HCT116 (cell line): Measurements from ENCODE around the gene CFD. TPM values are rescaled to one million over a fixed set of nuclear protein-coding genes. Genes with fewer than 3 reads are reported as not detected.

Source experiments
- ATAC-seq: fragments of 200-7000 bp; cut with Tn5 transposase; 2 replicates; pipeline ENCODE4 v1.9.1; 2020; ENCODE audit warnings: mild to moderate bottlenecking, moderate library complexity
- BruUV-seq: library from RNA; stranded (reverse); fragments of 400-500 nt; replicated peaks from 2 replicates; lab custom pipeline; 2021; lab: Mats Ljungman, UMichigan
- CTCF ChIA-PET: fragments of 300-600 bp; sonication (Branson Sonifier 250); formaldehyde crosslinking; loops from one replicate; lab custom pipeline; 2021; ENCODE audit warnings: antibody characterized with exemption; lab: Charles Lee
- POLR2A ChIA-PET: fragments of 300-600, 350-600 bp; sonication (Branson Sonifier 250); formaldehyde crosslinking; loops from one replicate; lab custom pipeline; 2021; ENCODE audit warnings: antibody characterized with exemption; lab: Charles Lee
- RAD21 ChIA-PET, 2 experiments: fragments of 300-600 bp; sonication (Branson Sonifier 250); formaldehyde crosslinking; loops; one replicate each; lab custom pipeline; 2023; ENCODE audit warnings: low total read pairs in 2 of 2; ENCODE audit not compliant: uncharacterized antibody in 2 of 2, unreplicated experiment in 2 of 2, low non-redundant PET in 1 of 2; lab: Charles Lee
- DNase-seq: peaks from one replicate; pipeline ENCODE4 v3.0.0-alpha.2; 2010; ENCODE audit warnings: low read depth, low spot score
- H2AFZ ChIP-seq: fragments of 200-600 bp; shearing (Covaris generic), sonication (generic); 2 replicates; pipeline ENCODE4 v1.6.1; 2017; ENCODE audit warnings: low read depth, mixed run types, mixed read lengths, antibody characterized with exemption, low read length; ENCODE audit not compliant: poor library complexity, severe bottlenecking
- H3K27ac ChIP-seq: 2 replicates; pipeline ENCODE4 v1.5.1; 2012; ENCODE audit warnings: low read depth, low read length
- H3K27me3 ChIP-seq: fragments of 200-600 bp; sonication (generic); 2 replicates; pipeline ENCODE4 v1.6.1; 2016; ENCODE audit warnings: mixed run types, low read length, mixed read lengths; ENCODE audit not compliant: insufficient read depth
- H3K36me3 ChIP-seq, 2 experiments: fragments of 200-500 bp in 1 of 2; fragments of 200-600 bp in 1 of 2; sonication (Bioruptor generic) in 1 of 2; sonication (generic) in 1 of 2; 2 replicates each; pipeline versions ENCODE4 v1.5.1 to v1.6.1; 2014 to 2016; ENCODE audit warnings: low read length in 2 of 2, inconsistent platforms in 1 of 2, mixed read lengths in 1 of 2, mixed run types in 1 of 2; ENCODE audit not compliant: insufficient read depth in 2 of 2, control insufficient read depth in 1 of 2
- H3K4me1 ChIP-seq, 2 experiments: fragments of 200-600 bp in 1 of 2; sonication (generic) in 1 of 2; 2 replicates each; pipeline versions ENCODE4 v1.5.1 to v1.6.1; 2012 to 2017; ENCODE audit warnings: low read length in 2 of 2, inconsistent platforms in 1 of 2, mild to moderate bottlenecking in 1 of 2, mixed read lengths in 1 of 2, mixed run types in 1 of 2, moderate library complexity in 1 of 2; ENCODE audit not compliant: insufficient read depth in 2 of 2, control insufficient read depth in 1 of 2
- H3K4me2 ChIP-seq: fragments of 200-600 bp; sonication (generic); 2 replicates; pipeline ENCODE4 v1.6.1; 2017; ENCODE audit warnings: mixed run types, low read length, mixed read lengths
- H3K4me3 ChIP-seq, 2 experiments: fragments of 200-600 bp in 1 of 2; sonication (generic) in 1 of 2; replicated peaks in 1 of 2; 2 replicates each; pipeline ENCODE4 v1.5.1; 2011 to 2016; ENCODE audit warnings: low read length in 2 of 2, control low read depth in 1 of 2, low read depth in 1 of 2, mild to moderate bottlenecking in 1 of 2, mixed read lengths in 1 of 2, mixed run types in 1 of 2
- H3K79me2 ChIP-seq: fragments of 200-600 bp; sonication (generic); 2 replicates; pipeline ENCODE4 v1.6.1; 2017; ENCODE audit warnings: mild to moderate bottlenecking, mixed run types, low read length, moderate library complexity, mixed read lengths; ENCODE audit not compliant: insufficient read depth
- H3K9ac ChIP-seq: fragments of 200-600 bp; sonication (generic); 2 replicates; pipeline ENCODE4 v1.6.1; 2016; ENCODE audit warnings: low read length, mixed read lengths
- H3K9me2 ChIP-seq: fragments of 200-600 bp; sonication (generic), shearing (Covaris generic); 2 replicates; pipeline ENCODE4 v1.6.1; 2017; ENCODE audit warnings: mixed run types, mild to moderate bottlenecking, moderate library complexity; ENCODE audit not compliant: insufficient read depth
- H3K9me3 ChIP-seq, 2 experiments: fragments of 200-500 bp in 1 of 2; fragments of 200-600 bp in 1 of 2; sonication (Bioruptor generic) in 1 of 2; sonication (generic) in 1 of 2; 2 replicates each; pipeline ENCODE4 v1.6.1; 2014 to 2017; ENCODE audit warnings: low read length in 2 of 2, mixed read lengths in 2 of 2, inconsistent platforms in 1 of 2, low read depth in 1 of 2, mild to moderate bottlenecking in 1 of 2, mixed run types in 1 of 2, moderate library complexity in 1 of 2; ENCODE audit not compliant: control insufficient read depth in 1 of 2, insufficient read depth in 1 of 2
- H4K20me1 ChIP-seq: fragments of 200-600 bp; sonication (generic), shearing (Covaris generic); 2 replicates; pipeline ENCODE4 v1.6.1; 2017; ENCODE audit warnings: mixed run types, mild to moderate bottlenecking, moderate library complexity; ENCODE audit not compliant: insufficient read depth
- CBX3 ChIP-seq: IDR thresholded peaks from 2 replicates; pipeline ENCODE4 v1.6.1; 2012; ENCODE audit warnings: low read depth
- ELF1 ChIP-seq: IDR thresholded peaks from 2 replicates; pipeline ENCODE4 v1.6.1; 2012; ENCODE audit warnings: low read depth, borderline replicate concordance
- FOSL1 ChIP-seq: IDR thresholded peaks from 2 replicates; pipeline ENCODE4 v1.6.1; 2012; ENCODE audit warnings: low read depth
- POLR2AphosphoS5 ChIP-seq: IDR thresholded peaks from 2 replicates; pipeline ENCODE4 v1.6.1; 2011; ENCODE audit warnings: mild to moderate bottlenecking, low read depth, low read length, moderate library complexity
- RAD21 ChIP-seq: IDR thresholded peaks from 2 replicates; pipeline ENCODE4 v1.6.1; 2012; ENCODE audit warnings: low read depth, mild to moderate bottlenecking
- SIN3A ChIP-seq: IDR thresholded peaks from 2 replicates; pipeline ENCODE4 v1.6.1; 2012; ENCODE audit warnings: low read depth
- ZFX ChIP-seq: fragments of 450-650 bp; IDR thresholded peaks from 2 replicates; pipeline ENCODE4 v1.6.1; 2017
- ZNF274 ChIP-seq: fragments of 200-500 bp; sonication (Bioruptor generic); IDR thresholded peaks from 2 replicates; pipeline ENCODE4 v1.6.1; 2014; ENCODE audit warnings: mild to moderate bottlenecking, low read depth, low read length, inconsistent platforms
- intact Hi-C: fragments of 100-400 bp; cut with micrococcal nuclease; formaldehyde crosslinking; loops from 2 replicates; pipeline ENCODE4 v1.10.0; 2022
- total RNA-seq: library from RNA; stranded (reverse); gene quantifications from one replicate; pipeline ENCODE4 v1.2.1, GENCODE V29; 2021; ENCODE audit not compliant: unreplicated experiment
- TF ChIP-seq, protein P1 (sequence below): IDR thresholded peaks from 2 replicates; pipeline ENCODE4 v1.6.1; 2012
- TF ChIP-seq, protein P2 (sequence below): IDR thresholded peaks from 2 replicates; pipeline ENCODE4 v1.6.1; 2011; ENCODE audit warnings: mild to moderate bottlenecking, low read length, moderate library complexity; ENCODE audit not compliant: insufficient replicate concordance; ENCODE audit errors: extremely low read depth

The CFD gene
- total RNA-seq, 1 experiment from 2014 or later: 80.2 TPM

DNA sequence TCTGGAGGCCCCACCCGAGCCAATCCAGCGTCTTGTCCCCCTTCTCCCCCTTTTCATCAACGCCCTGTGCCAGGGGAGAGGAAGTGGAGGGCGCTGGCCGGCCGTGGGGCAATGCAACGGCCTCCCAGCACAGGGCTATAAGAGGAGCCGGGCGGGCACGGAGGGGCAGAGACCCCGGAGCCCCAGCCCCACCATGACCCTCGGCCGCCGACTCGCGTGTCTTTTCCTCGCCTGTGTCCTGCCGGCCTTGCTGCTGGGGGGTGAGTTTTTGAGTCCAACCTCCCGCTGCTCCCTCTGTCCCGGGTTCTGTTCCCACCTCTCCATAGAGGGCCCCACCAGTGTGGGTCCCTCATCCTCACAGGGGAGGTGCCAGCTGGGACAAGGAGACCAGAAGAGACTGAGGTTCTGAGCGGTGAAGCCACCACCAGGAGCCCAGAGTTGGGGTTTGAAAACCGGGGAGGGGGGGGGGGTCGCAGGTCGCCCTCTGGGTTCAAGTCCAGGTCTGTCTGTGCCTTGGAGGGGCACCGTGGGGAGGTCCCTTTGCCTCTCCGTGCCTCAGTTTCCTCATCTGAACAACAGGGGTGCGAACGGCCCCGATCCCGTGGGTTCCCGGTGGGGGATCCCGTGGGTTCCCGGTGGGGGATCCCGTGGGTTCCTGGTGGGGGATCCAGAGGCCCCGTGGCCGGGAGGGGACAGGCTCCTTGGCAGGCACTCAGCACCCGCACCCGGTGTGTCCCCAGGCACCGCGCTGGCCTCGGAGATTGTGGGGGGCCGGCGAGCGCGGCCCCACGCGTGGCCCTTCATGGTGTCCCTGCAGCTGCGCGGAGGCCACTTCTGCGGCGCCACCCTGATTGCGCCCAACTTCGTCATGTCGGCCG is 7.1 kb upstream of the CFD start, which contains the start of gene ELANE:
ELANE (plus strand) TSS at position 168 of the 878 bp plus-strand sequence; CDS start at position 194, 26 bp downstream.
- Histone ChIP-seq H2AFZ (no peak within 1 kb of the TSS), H3K9me2 (no peaks in the 10 kb centered on the region), H3K4me2 (no peak within 1 kb of the TSS), H3K9me3 (no peaks in the 10 kb centered on the region), H3K79me2 (no peaks in the 10 kb centered on the region), H3K4me3 (no peak within 1 kb of the TSS), H4K20me1 (no peaks in the 10 kb centered on the region), H3K36me3 (no peaks in the 10 kb centered on the region), H3K4me1 (peaks cover 5 to 10% of the 10 kb centered on the region in 2 experiments; a peak in 3 of 4 replicates), H3K27me3 (no peaks in the 10 kb centered on the region), H3K27ac (no peak within 1 kb of the TSS), H3K9ac (no peak within 1 kb of the TSS)
- ATAC-seq: no peak
- BruUV-seq: no TSS peak
- DNase-seq: no peak
- intact Hi-C loops: no loop called here
- TF ChIP-seq ELF1 (no peak), POLR2AphosphoS5 (no peak), ZNF274 (no peak), SIN3A (no peak)
- ChIA-PET POLR2A (no interaction called here), CTCF (no interaction called here), RAD21 (no interaction called here)

DNA sequence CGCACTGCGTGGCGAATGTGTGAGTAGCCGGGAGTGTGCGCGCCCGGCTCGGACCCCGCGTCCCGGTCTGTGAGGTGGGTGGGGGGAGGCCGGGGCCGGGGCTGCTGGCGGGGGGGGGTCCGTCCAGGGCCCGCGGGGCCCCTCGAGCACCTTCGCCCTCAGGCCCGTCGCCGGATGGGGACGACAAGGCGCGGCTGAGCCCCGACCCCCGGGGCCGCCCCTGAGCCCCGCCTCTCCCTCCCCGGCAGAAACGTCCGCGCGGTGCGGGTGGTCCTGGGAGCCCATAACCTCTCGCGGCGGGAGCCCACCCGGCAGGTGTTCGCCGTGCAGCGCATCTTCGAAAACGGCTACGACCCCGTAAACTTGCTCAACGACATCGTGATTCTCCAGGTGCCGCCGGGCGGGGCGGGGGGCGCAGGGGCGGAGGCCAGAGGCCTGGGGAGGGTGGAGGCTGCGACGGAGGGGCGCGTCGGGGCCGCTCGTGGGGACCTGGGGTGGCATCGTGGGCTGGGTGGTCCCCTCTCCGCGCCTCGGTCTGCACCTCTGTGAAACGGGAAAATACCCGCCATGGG is 6.4 kb upstream of the CFD start:
- DNase-seq: no peak
- intact Hi-C loops: no loop called here
- ChIA-PET CTCF (no interaction called here), RAD21 (no interaction called here), POLR2A (no interaction called here)
- no peaks in the 10 kb centered on the region for H4K20me1 ChIP-seq
- H3K79me2 ChIP-seq: no peaks in the 10 kb centered on the region
- no peak overlapping the region for H2AFZ ChIP-seq
- H3K4me3 ChIP-seq: no peak overlapping the region
- H3K9me2 ChIP-seq: no peaks in the 10 kb centered on the region
- H3K4me1 ChIP-seq: peaks cover 5 to 10% of the 10 kb centered on the region in 2 experiments; a peak in 3 of 4 replicates
- H3K27me3 ChIP-seq: no peaks in the 10 kb centered on the region
- no peak overlapping the region for H3K27ac ChIP-seq
- TF ChIP-seq, protein P1, sequence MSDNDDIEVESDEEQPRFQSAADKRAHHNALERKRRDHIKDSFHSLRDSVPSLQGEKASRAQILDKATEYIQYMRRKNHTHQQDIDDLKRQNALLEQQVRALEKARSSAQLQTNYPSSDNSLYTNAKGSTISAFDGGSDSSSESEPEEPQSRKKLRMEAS: no peak
- TF ChIP-seq CBX3: no peak
- no peak for TF ChIP-seq RAD21
- no peak for TF ChIP-seq ZNF274
- no peak for TF ChIP-seq FOSL1
- TF ChIP-seq, protein P2, sequence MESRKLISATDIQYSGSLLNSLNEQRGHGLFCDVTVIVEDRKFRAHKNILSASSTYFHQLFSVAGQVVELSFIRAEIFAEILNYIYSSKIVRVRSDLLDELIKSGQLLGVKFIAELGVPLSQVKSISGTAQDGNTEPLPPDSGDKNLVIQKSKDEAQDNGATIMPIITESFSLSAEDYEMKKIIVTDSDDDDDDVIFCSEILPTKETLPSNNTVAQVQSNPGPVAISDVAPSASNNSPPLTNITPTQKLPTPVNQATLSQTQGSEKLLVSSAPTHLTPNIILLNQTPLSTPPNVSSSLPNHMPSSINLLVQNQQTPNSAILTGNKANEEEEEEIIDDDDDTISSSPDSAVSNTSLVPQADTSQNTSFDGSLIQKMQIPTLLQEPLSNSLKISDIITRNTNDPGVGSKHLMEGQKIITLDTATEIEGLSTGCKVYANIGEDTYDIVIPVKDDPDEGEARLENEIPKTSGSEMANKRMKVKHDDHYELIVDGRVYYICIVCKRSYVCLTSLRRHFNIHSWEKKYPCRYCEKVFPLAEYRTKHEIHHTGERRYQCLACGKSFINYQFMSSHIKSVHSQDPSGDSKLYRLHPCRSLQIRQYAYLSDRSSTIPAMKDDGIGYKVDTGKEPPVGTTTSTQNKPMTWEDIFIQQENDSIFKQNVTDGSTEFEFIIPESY: no peak
- TF ChIP-seq POLR2AphosphoS5: no peak
- no peak for TF ChIP-seq ZFX
- H3K9ac ChIP-seq: no peak overlapping the region
- no TSS peak for BruUV-seq
- no peaks in the 10 kb centered on the region for H3K9me3 ChIP-seq
- H3K36me3 ChIP-seq: no peaks in the 10 kb centered on the region
- no peak for ATAC-seq
- no peak overlapping the region for H3K4me2 ChIP-seq
